ENCODE measurements around the gene WDFY4. TPM values are rescaled to one million over a fixed set of nuclear protein-coding genes. Genes with fewer than 3 reads are reported as not detected.

Gene WDFY4
- total and polyA plus RNA-seq, 2 experiments from 2014 or later, result 0.14 TPM; not detected in 1

DNA sequence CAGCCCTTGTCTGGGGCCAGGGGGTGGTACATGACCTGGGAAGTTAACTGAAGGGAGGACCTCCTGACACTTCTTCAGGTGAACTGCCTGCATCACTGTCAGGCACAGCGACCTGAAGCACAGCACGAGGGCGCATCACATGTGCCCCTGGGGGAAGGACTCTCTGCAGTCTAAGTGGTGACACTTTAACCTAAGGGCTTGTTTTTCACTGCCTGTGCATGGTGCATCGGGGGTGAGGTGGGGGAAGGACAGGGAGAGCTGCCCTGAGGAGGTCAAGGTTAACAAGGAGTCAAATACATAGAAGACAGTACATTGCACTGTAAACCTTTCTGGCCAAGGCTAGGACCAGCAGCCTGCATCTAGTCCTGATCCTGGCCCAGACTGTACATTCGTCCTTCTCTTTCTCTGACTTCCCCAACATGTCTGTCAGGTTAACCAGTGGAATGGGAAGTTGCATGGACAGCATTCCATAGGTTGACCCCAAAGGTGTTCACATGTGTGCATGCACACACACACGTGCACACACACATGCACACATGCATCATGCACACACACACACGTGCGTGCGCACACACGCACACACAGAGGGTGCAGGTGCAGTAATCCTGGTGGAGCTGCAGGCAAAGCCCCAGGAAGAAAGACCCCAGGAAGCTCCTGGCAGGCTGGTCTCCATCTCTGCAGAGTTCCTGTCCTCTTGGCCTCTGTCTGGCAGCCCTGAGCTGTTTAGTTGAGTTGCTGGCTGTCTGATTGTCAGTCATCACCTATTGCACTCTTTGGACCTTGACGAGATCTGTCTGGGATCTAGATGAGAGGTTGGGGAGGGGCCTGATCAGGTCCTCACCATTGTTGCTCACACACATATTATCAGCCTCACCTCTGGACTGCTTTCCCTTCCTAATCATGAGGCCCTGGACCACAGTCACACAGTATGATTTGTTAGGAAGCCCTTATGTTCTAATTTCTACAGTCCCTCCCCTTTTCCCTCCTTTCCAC lies 37.8 kb downstream of the WDFY4 start (continued):
- TF ChIP-seq, protein P1, sequence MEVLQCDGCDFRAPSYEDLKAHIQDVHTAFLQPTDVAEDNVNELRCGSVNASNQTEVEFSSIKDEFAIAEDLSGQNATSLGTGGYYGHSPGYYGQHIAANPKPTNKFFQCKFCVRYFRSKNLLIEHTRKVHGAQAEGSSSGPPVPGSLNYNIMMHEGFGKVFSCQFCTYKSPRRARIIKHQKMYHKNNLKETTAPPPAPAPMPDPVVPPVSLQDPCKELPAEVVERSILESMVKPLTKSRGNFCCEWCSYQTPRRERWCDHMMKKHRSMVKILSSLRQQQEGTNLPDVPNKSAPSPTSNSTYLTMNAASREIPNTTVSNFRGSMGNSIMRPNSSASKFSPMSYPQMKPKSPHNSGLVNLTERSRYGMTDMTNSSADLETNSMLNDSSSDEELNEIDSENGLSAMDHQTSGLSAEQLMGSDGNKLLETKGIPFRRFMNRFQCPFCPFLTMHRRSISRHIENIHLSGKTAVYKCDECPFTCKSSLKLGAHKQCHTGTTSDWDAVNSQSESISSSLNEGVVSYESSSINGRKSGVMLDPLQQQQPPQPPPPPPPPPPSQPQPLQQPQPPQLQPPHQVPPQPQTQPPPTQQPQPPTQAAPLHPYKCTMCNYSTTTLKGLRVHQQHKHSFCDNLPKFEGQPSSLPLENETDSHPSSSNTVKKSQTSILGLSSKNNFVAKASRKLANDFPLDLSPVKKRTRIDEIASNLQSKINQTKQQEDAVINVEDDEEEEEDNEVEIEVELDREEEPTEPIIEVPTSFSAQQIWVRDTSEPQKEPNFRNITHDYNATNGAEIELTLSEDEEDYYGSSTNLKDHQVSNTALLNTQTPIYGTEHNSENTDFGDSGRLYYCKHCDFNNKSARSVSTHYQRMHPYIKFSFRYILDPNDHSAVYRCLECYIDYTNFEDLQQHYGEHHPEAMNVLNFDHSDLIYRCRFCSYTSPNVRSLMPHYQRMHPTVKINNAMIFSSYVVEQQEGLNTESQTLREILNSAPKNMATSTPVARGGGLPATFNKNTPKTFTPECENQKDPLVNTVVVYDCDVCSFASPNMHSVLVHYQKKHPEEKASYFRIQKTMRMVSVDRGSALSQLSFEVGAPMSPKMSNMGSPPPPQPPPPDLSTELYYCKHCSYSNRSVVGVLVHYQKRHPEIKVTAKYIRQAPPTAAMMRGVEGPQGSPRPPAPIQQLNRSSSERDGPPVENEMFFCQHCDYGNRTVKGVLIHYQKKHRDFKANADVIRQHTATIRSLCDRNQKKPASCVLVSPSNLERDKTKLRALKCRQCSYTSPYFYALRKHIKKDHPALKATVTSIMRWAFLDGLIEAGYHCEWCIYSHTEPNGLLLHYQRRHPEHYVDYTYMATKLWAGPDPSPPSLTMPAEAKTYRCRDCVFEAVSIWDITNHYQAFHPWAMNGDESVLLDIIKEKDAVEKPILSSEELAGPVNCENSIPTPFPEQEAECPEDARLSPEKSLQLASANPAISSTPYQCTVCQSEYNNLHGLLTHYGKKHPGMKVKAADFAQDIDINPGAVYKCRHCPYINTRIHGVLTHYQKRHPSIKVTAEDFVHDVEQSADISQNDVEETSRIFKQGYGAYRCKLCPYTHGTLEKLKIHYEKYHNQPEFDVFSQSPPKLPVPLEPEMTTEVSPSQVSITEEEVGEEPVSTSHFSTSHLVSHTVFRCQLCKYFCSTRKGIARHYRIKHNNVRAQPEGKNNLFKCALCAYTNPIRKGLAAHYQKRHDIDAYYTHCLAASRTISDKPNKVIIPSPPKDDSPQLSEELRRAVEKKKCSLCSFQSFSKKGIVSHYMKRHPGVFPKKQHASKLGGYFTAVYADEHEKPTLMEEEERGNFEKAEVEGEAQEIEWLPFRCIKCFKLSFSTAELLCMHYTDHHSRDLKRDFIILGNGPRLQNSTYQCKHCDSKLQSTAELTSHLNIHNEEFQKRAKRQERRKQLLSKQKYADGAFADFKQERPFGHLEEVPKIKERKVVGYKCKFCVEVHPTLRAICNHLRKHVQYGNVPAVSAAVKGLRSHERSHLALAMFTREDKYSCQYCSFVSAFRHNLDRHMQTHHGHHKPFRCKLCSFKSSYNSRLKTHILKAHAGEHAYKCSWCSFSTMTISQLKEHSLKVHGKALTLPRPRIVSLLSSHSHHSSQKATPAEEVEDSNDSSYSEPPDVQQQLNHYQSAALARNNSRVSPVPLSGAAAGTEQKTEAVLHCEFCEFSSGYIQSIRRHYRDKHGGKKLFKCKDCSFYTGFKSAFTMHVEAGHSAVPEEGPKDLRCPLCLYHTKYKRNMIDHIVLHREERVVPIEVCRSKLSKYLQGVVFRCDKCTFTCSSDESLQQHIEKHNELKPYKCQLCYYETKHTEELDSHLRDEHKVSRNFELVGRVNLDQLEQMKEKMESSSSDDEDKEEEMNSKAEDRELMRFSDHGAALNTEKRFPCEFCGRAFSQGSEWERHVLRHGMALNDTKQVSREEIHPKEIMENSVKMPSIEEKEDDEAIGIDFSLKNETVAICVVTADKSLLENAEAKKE (CRISPR knock-in tag; IDR thresholded peaks at IDR 0.05), result no peak
- TF ChIP-seq, protein P2, sequence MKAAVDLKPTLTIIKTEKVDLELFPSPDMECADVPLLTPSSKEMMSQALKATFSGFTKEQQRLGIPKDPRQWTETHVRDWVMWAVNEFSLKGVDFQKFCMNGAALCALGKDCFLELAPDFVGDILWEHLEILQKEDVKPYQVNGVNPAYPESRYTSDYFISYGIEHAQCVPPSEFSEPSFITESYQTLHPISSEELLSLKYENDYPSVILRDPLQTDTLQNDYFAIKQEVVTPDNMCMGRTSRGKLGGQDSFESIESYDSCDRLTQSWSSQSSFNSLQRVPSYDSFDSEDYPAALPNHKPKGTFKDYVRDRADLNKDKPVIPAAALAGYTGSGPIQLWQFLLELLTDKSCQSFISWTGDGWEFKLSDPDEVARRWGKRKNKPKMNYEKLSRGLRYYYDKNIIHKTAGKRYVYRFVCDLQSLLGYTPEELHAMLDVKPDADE (IDR thresholded peaks at IDR 0.05), result no peak
- TF ChIP-seq POLR2AphosphoS5 (IDR thresholded peaks at IDR 0.05; ENCODE audit: low read depth) (no peak), JUNB (IDR thresholded peaks at IDR 0.05; ENCODE audit: unreplicated experiment) (no peak), ZNF114 (CRISPR knock-in tag; IDR thresholded peaks at IDR 0.05) (no peak), STAT1 (IDR thresholded peaks at IDR 0.05; ENCODE audit: unreplicated experiment) (no peak), NANOG (IDR thresholded peaks at IDR 0.05; ENCODE audit: borderline replicate concordance) (no peak)

DNA sequence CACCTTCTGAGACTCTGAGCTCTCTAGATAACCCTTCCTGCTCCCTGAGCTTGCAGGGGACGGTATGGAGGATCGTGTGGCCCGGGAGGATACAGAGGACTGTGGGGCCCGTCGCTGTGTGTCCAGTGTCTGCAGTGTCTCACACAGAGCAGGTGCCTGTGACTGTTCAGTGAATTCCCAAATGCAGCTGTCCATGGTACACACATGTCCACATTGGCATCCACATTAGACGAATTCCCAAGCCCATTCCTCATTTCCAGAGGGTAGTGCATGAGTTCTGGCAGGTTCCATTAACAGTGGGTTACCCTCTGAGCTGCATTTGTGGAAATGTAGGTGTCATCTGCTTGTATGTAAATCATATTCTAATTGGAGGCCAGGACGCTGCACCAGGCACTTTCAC lies 39.5 kb downstream of the WDFY4 start:
- H3K79me2 ChIP-seq (replicated peaks; ENCODE audit: insufficient read depth), result no peaks in the 10 kb centered on the region
- no peak for ATAC-seq

More for the DNA sequence above, 39.5 kb downstream of the WDFY4 start:
- Histone ChIP-seq H2AFZ (no peak overlapping the region), H3K4me3 (no peak overlapping the region), H3K27me3 (ENCODE audit: insufficient read depth) (no peaks in the 10 kb centered on the region), H3K4me2 (no peak overlapping the region), H4K20me1 (replicated peaks; ENCODE audit: insufficient read depth) (no peaks in the 10 kb centered on the region), H3K36me3 (ENCODE audit: insufficient read depth) (no peaks in the 10 kb centered on the region), H3K4me1 (ENCODE audit: insufficient read depth) (no peaks in the 10 kb centered on the region), H3K27ac (ENCODE audit: low read depth) (no peak overlapping the region), H3F3A (replicated peaks; ENCODE audit: low read depth) (no peaks in the 10 kb centered on the region), H3K9me2 (ENCODE audit: insufficient read depth) (no peaks in the 10 kb centered on the region; the same call in 1 of the 2 replicates)
- H3K27me3 Mint-ChIP-seq (ENCODE audit: insufficient read depth, low read depth, poor library complexity), result peaks cover 6% of the 10 kb centered on the region
- H3K36me3 Mint-ChIP-seq (ENCODE audit: low read depth), result no peaks in the 10 kb centered on the region
- no peak overlapping the region for H3K4me3 Mint-ChIP-seq
- no peak for DNase-seq (ENCODE audit: low spot score)
- no peak for TF ChIP-seq JUNB (IDR thresholded peaks at IDR 0.05; ENCODE audit: unreplicated experiment)
- TF ChIP-seq, protein P3, sequence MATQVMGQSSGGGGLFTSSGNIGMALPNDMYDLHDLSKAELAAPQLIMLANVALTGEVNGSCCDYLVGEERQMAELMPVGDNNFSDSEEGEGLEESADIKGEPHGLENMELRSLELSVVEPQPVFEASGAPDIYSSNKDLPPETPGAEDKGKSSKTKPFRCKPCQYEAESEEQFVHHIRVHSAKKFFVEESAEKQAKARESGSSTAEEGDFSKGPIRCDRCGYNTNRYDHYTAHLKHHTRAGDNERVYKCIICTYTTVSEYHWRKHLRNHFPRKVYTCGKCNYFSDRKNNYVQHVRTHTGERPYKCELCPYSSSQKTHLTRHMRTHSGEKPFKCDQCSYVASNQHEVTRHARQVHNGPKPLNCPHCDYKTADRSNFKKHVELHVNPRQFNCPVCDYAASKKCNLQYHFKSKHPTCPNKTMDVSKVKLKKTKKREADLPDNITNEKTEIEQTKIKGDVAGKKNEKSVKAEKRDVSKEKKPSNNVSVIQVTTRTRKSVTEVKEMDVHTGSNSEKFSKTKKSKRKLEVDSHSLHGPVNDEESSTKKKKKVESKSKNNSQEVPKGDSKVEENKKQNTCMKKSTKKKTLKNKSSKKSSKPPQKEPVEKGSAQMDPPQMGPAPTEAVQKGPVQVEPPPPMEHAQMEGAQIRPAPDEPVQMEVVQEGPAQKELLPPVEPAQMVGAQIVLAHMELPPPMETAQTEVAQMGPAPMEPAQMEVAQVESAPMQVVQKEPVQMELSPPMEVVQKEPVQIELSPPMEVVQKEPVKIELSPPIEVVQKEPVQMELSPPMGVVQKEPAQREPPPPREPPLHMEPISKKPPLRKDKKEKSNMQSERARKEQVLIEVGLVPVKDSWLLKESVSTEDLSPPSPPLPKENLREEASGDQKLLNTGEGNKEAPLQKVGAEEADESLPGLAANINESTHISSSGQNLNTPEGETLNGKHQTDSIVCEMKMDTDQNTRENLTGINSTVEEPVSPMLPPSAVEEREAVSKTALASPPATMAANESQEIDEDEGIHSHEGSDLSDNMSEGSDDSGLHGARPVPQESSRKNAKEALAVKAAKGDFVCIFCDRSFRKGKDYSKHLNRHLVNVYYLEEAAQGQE (IDR thresholded peaks at IDR 0.05; ENCODE audit: unreplicated experiment), result peak; percentile 46
- H3K4me1 Mint-ChIP-seq, result no peaks in the 10 kb centered on the region
- no peaks in the 10 kb centered on the region; the same call in 2 of the 3 replicates for H3K9me3 Mint-ChIP-seq
- no peak overlapping the region for H3K27ac Mint-ChIP-seq
